KMS-11 (cell line): Measurements from ENCODE around the gene GOLT1A.

ENCODE experiments used
- H2AFZ ChIP-seq: fragments of 200-600 bp; sonication (generic); 2 replicates; pipeline ENCODE4 v1.6.1; 2016; ENCODE audit warnings: antibody characterized with exemption, mixed run types, low read depth
- H3K27ac ChIP-seq: fragments of 200-600 bp; sonication (generic); 2 replicates; pipeline ENCODE4 v1.6.1; 2016; ENCODE audit warnings: mild to moderate bottlenecking, mixed run types
- H3K27me3 ChIP-seq: fragments of 200-600 bp; sonication (generic); 2 replicates; pipeline ENCODE4 v1.6.1; 2017; ENCODE audit warnings: mild to moderate bottlenecking, low read depth, mixed run types, moderate library complexity; ENCODE audit not compliant: insufficient read depth
- H3K36me3 ChIP-seq: fragments of 200-600 bp; sonication (generic); 2 replicates; pipeline ENCODE4 v1.6.1; 2017; ENCODE audit warnings: mild to moderate bottlenecking, mixed run types; ENCODE audit not compliant: insufficient read depth
- H3K4me1 ChIP-seq: fragments of 200-600 bp; sonication (generic); 2 replicates; pipeline ENCODE4 v1.6.1; 2016; ENCODE audit warnings: mild to moderate bottlenecking, low read depth, mixed run types; ENCODE audit not compliant: poor library complexity, severe bottlenecking
- H3K4me2 ChIP-seq: fragments of 200-600 bp; sonication (generic); 2 replicates; pipeline ENCODE4 v1.7.0; 2016; ENCODE audit warnings: mild to moderate bottlenecking, mixed run types
- H3K4me3 ChIP-seq: fragments of 200-600 bp; sonication (generic); IDR thresholded peaks from 2 replicates; pipeline ENCODE4 v1.6.1; 2017; ENCODE audit warnings: low read depth, low read length, mixed read lengths; ENCODE audit not compliant: insufficient read depth
- H3K79me2 ChIP-seq: fragments of 200-600 bp; sonication (generic); 2 replicates; pipeline ENCODE4 v1.6.1; 2016; ENCODE audit warnings: low read depth, mixed run types; ENCODE audit not compliant: insufficient read depth
- H3K9ac ChIP-seq: fragments of 200-600 bp; sonication (generic); 2 replicates; pipeline ENCODE4 v1.6.1; 2016; ENCODE audit warnings: mild to moderate bottlenecking, mixed run types
- H4K20me1 ChIP-seq: fragments of 200-600 bp; sonication (generic); 2 replicates; pipeline ENCODE4 v1.6.1; 2016; ENCODE audit warnings: mild to moderate bottlenecking, mixed run types; ENCODE audit not compliant: insufficient read depth
- CTCF ChIP-seq: fragments of 200-600 bp; sonication (generic); conservative IDR thresholded peaks from 2 replicates; pipeline ENCODE4 v1.6.1; 2017; ENCODE audit warnings: low read depth, mild to moderate bottlenecking, antibody characterized with exemption, low read length, moderate library complexity, mixed read lengths

Gene GOLT1A

GRCh38 chr1:204192046-204192445, 21.7 kb downstream of the GOLT1A start:
- Histone ChIP-seq H2AFZ (no peak overlapping the region), H3K4me2 (no peak overlapping the region), H3K36me3 (no peaks in the 10 kb centered on the region), H3K4me1 (no peaks in the 10 kb centered on the region), H4K20me1 (no peaks in the 10 kb centered on the region; the same call in 1 of the 2 replicates), H3K4me3 (no peak overlapping the region), H3K79me2 (no peaks in the 10 kb centered on the region), H3K9ac (no peak overlapping the region), H3K27ac (no peak overlapping the region), H3K27me3 (peaks cover 12% of the 10 kb centered on the region; the same call in 1 of the 2 replicates)
- no peak for TF ChIP-seq CTCF

- H2AFZ ChIP-seq, result no peak overlapping the region
- H3K4me1 ChIP-seq, result no peaks in the 10 kb centered on the region
- no peak overlapping the region for H3K4me3 ChIP-seq
- H3K36me3 ChIP-seq, result no peaks in the 10 kb centered on the region
- H4K20me1 ChIP-seq, result no peaks in the 10 kb centered on the region; the same call in 1 of the 2 replicates
- no peak overlapping the region for H3K4me2 ChIP-seq
- no peak for TF ChIP-seq CTCF
- H3K27ac ChIP-seq, result no peak overlapping the region
- H3K79me2 ChIP-seq, result no peaks in the 10 kb centered on the region
- H3K27me3 ChIP-seq, result peaks cover 12% of the 10 kb centered on the region; the same call in 1 of the 2 replicates
- no peak overlapping the region for H3K9ac ChIP-seq
Measured at GRCh38 chr1:204191456-204191855, 22.3 kb downstream of the GOLT1A start.

GRCh38 chr1:204190212-204191211, 23.3 kb downstream of the GOLT1A start:
- Histone ChIP-seq H3K4me2 (no peak overlapping the region), H3K9ac (no peak overlapping the region)

More at GRCh38 chr1:204190212-204191211, 23.3 kb downstream of the GOLT1A start:
- H3K79me2 ChIP-seq, result no peaks in the 10 kb centered on the region
- no peak overlapping the region for H3K4me3 ChIP-seq
- no peaks in the 10 kb centered on the region for H3K36me3 ChIP-seq
- no peak overlapping the region for H2AFZ ChIP-seq
- H3K27me3 ChIP-seq, result peaks cover 8% of the 10 kb centered on the region; the same call in 1 of the 2 replicates
- H4K20me1 ChIP-seq, result no peaks in the 10 kb centered on the region; the same call in 1 of the 2 replicates
- no peak for TF ChIP-seq CTCF
- no peak overlapping the region for H3K27ac ChIP-seq
- no peaks in the 10 kb centered on the region for H3K4me1 ChIP-seq
